ENCODE measurements around the gene SLC39A6. TPM values are rescaled to one million over a fixed set of nuclear protein-coding genes. Genes with fewer than 3 reads are reported as not detected.

Gene SLC39A6
- total RNA-seq, 2 donors from 2014 or later, result 25.7 to 34.1 TPM

- H3K27me3 ChIP-seq (ENCODE audit: control insufficient read depth, insufficient read depth, low read length, poor library complexity, severe bottlenecking), result no peaks in the 10 kb centered on the region
- H3K4me1 ChIP-seq (ENCODE audit: control insufficient read depth, insufficient read depth, low read length), result no peaks in the 10 kb centered on the region
- Mint-ChIP-seq H3K4me1 (no peaks in the 10 kb centered on the region), H3K9me3 (peaks cover 16% of the 10 kb centered on the region), H3K27ac (no peak overlapping the region), H3K4me3 (no peak overlapping the region), H3K27me3 (ENCODE audit: insufficient read depth) (peaks cover 2% of the 10 kb centered on the region), H3K36me3 (ENCODE audit: low read depth) (no peaks in the 10 kb centered on the region)
- H3K9me3 ChIP-seq (ENCODE audit: control insufficient read depth, low read length), result peaks cover 11% of the 10 kb centered on the region
- H3K27ac ChIP-seq (ENCODE audit: low read depth, low read length), result no peak overlapping the region
- H3K36me3 ChIP-seq (ENCODE audit: control insufficient read depth, insufficient read depth, low read length), result no peaks in the 10 kb centered on the region
- H3K4me3 ChIP-seq (ENCODE audit: low read length), result no peak overlapping the region
- H3K9ac ChIP-seq (ENCODE audit: extremely low read depth, low read length, poor library complexity, severe bottlenecking), result no peak overlapping the region
- WGBS, 2 experiments (ENCODE audit: insufficient coverage in 1 of 2, insufficient read length in 1 of 2), result 92 to 93% methylated on average over 3 to 7 of the region's 7 CpGs
- DNase-seq, result no peak
- TF ChIP-seq CTCF (conservative IDR thresholded peaks at IDR 0.05), result no peak
Observed at GRCh38 chr18:36101943-36102342, 27.2 kb downstream of the SLC39A6 start.

- H3K36me3 Mint-ChIP-seq (ENCODE audit: low read depth), result no peaks in the 10 kb centered on the region
- no peaks in the 10 kb centered on the region for H3K36me3 ChIP-seq (ENCODE audit: control insufficient read depth, insufficient read depth, low read length)
- no peak overlapping the region for H3K27ac ChIP-seq (ENCODE audit: low read depth, low read length)
- H3K9me3 ChIP-seq (ENCODE audit: control insufficient read depth, low read length), result peaks cover 11% of the 10 kb centered on the region
- H3K4me1 Mint-ChIP-seq, result no peaks in the 10 kb centered on the region
- no peak overlapping the region for H3K4me3 Mint-ChIP-seq
- H3K4me3 ChIP-seq (ENCODE audit: low read length), result no peak overlapping the region
- H3K9ac ChIP-seq (ENCODE audit: extremely low read depth, low read length, poor library complexity, severe bottlenecking), result no peak overlapping the region
- no peaks in the 10 kb centered on the region for H3K27me3 ChIP-seq (ENCODE audit: control insufficient read depth, insufficient read depth, low read length, poor library complexity, severe bottlenecking)
- H3K4me1 ChIP-seq (ENCODE audit: control insufficient read depth, insufficient read depth, low read length), result no peaks in the 10 kb centered on the region
- no peak for TF ChIP-seq CTCF (conservative IDR thresholded peaks at IDR 0.05)
- peaks cover 16% of the 10 kb centered on the region for H3K9me3 Mint-ChIP-seq
- no peak overlapping the region for H3K27ac Mint-ChIP-seq
- H3K27me3 Mint-ChIP-seq (ENCODE audit: insufficient read depth), result peaks cover 2% of the 10 kb centered on the region
- no peak for DNase-seq
Observed at GRCh38 chr18:36099311-36099710, 29.8 kb downstream of the SLC39A6 start.

GRCh38 chr18:36096955-36097354, 32.2 kb downstream of the SLC39A6 start:
- H3K27me3 Mint-ChIP-seq (ENCODE audit: insufficient read depth), result peaks cover 2% of the 10 kb centered on the region
- H3K4me3 ChIP-seq (ENCODE audit: low read length), result no peak overlapping the region
- no peaks in the 10 kb centered on the region for H3K4me1 Mint-ChIP-seq
- H3K27ac Mint-ChIP-seq, result no peak overlapping the region
- no peak for TF ChIP-seq CTCF (conservative IDR thresholded peaks at IDR 0.05)
- no peaks in the 10 kb centered on the region for H3K4me1 ChIP-seq (ENCODE audit: control insufficient read depth, insufficient read depth, low read length)
- DNase-seq, result no peak
- H3K4me3 Mint-ChIP-seq, result no peak overlapping the region
- H3K27ac ChIP-seq (ENCODE audit: low read depth, low read length), result no peak overlapping the region
- H3K36me3 ChIP-seq (ENCODE audit: control insufficient read depth, insufficient read depth, low read length), result no peaks in the 10 kb centered on the region
- no peaks in the 10 kb centered on the region for H3K27me3 ChIP-seq (ENCODE audit: control insufficient read depth, insufficient read depth, low read length, poor library complexity, severe bottlenecking)
- no peaks in the 10 kb centered on the region for H3K36me3 Mint-ChIP-seq (ENCODE audit: low read depth)
- no peak overlapping the region for H3K9ac ChIP-seq (ENCODE audit: extremely low read depth, low read length, poor library complexity, severe bottlenecking)
- H3K9me3 Mint-ChIP-seq, result peaks cover 9% of the 10 kb centered on the region
- H3K9me3 ChIP-seq (ENCODE audit: control insufficient read depth, low read length), result peaks cover 6% of the 10 kb centered on the region
